ENCODE data around the gene PBX1. TPM values are rescaled to one million over a fixed set of nuclear protein-coding genes. Genes with fewer than 3 reads are reported as not detected.

Gene PBX1
- total RNA-seq, 1 experiment from 2014 or later, result 102 TPM

DNA sequence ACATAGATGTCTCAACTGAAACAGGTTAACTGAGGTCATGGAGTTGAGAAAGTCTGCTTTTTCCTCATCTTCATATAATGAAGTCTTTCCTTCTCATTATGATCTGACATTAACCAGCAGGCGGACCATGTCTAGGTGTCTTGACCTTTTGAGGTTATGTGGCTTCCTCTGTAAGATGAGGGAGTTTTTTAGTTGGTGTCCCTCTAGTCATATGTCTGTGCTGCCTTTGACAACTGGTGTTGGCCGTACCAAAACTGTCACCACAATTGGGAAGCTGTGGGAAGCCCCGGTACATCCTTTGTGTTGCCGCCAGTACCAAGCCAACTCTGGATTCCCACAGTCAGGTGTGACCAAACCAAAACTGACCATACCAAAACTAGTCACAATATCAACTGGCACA is 105.1 kb downstream of the PBX1 start:
- Mint-ChIP-seq H3K4me1 (peaks cover 51% of the 10 kb centered on the region), H3K4me3 (no peak overlapping the region), H3K27ac (no peak overlapping the region), H3K27me3 (ENCODE audit: low read depth) (no peaks in the 10 kb centered on the region), H3K36me3 (peaks cover 7% of the 10 kb centered on the region), H3K9me3 (peaks cover 2% of the 10 kb centered on the region; the same call in 1 of the 2 replicates)
- ATAC-seq, result no peak
- ChIA-PET CTCF (interaction anchor here (1.0 kb wide), 1 partner anchor 9 kb away, joined by 4 read pairs; no protein-coding TSS in a partner anchor), POLR2A (no interaction called here)
- TF ChIP-seq, protein P1, sequence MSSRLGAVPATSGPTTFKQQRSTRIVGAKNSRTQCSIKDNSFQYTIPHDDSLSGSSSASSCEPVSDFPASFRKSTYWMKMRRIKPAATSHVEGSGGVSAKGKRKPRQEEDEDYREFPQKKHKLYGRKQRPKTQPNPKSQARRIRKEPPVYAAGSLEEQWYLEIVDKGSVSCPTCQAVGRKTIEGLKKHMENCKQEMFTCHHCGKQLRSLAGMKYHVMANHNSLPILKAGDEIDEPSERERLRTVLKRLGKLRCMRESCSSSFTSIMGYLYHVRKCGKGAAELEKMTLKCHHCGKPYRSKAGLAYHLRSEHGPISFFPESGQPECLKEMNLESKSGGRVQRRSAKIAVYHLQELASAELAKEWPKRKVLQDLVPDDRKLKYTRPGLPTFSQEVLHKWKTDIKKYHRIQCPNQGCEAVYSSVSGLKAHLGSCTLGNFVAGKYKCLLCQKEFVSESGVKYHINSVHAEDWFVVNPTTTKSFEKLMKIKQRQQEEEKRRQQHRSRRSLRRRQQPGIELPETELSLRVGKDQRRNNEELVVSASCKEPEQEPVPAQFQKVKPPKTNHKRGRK (CRISPR knock-in tag; IDR thresholded peaks at IDR 0.05; ENCODE audit: borderline replicate concordance), result no peak
- TF ChIP-seq TCF7 (CRISPR knock-in tag; IDR thresholded peaks at IDR 0.05; ENCODE audit: low read depth) (no peak), ETV6 (CRISPR knock-in tag; IDR thresholded peaks at IDR 0.05) (no peak), GTF2I (CRISPR knock-in tag; conservative IDR thresholded peaks at IDR 0.05) (no peak), CTCF (IDR thresholded peaks at IDR 0.05) (no peak), KAT7 (CRISPR knock-in tag; IDR thresholded peaks at IDR 0.05; ENCODE audit: borderline replicate concordance) (no peak), JAZF1 (CRISPR knock-in tag; IDR thresholded peaks at IDR 0.05) (no peak), JUN (CRISPR knock-in tag; IDR thresholded peaks at IDR 0.05) (no peak), TEAD4 (CRISPR knock-in tag; IDR thresholded peaks at IDR 0.05) (no peak), GABPB1 (CRISPR knock-in tag; IDR thresholded peaks at IDR 0.05) (no peak), NFE2L1 (CRISPR knock-in tag; IDR thresholded peaks at IDR 0.05) (no peak), E2F1 (CRISPR knock-in tag; IDR thresholded peaks at IDR 0.05) (no peak), ZNF416 (CRISPR knock-in tag; IDR thresholded peaks at IDR 0.05) (no peak), SP1 (CRISPR knock-in tag; conservative IDR thresholded peaks at IDR 0.05) (no peak), PREB (CRISPR knock-in tag; IDR thresholded peaks at IDR 0.05; ENCODE audit: borderline replicate concordance) (no peak), MXD4 (CRISPR knock-in tag; IDR thresholded peaks at IDR 0.05; ENCODE audit: borderline replicate concordance) (no peak), TEAD1 (CRISPR knock-in tag; IDR thresholded peaks at IDR 0.05) (no peak), ZNF232 (CRISPR knock-in tag; IDR thresholded peaks at IDR 0.05) (no peak), NR1H2 (CRISPR knock-in tag; IDR thresholded peaks at IDR 0.05) (no peak)
- TF ChIP-seq, protein P2, sequence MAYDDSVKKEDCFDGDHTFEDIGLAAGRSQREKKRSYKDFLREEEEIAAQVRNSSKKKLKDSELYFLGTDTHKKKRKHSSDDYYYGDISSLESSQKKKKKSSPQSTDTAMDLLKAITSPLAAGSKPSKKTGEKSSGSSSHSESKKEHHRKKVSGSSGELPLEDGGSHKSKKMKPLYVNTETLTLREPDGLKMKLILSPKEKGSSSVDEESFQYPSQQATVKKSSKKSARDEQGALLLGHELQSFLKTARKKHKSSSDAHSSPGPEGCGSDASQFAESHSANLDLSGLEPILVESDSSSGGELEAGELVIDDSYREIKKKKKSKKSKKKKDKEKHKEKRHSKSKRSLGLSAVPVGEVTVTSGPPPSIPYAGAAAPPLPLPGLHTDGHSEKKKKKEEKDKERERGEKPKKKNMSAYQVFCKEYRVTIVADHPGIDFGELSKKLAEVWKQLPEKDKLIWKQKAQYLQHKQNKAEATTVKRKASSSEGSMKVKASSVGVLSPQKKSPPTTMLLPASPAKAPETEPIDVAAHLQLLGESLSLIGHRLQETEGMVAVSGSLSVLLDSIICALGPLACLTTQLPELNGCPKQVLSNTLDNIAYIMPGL (CRISPR knock-in tag; IDR thresholded peaks at IDR 0.05), result no peak
- no peak for DNase-seq (ENCODE audit: low spot score)

- ChIA-PET POLR2A (no interaction called here), CTCF (no interaction called here)
- Mint-ChIP-seq H3K27me3 (ENCODE audit: low read depth) (no peaks in the 10 kb centered on the region), H3K27ac (no peak overlapping the region), H3K4me1 (peaks cover 58% of the 10 kb centered on the region), H3K36me3 (peaks cover 9% of the 10 kb centered on the region), H3K4me3 (no peak overlapping the region), H3K9me3 (peaks cover 10% of the 10 kb centered on the region)
- no peak for TF ChIP-seq NR3C1 (CRISPR knock-in tag; conservative IDR thresholded peaks at IDR 0.05; ENCODE audit: low read depth)
- no peak for TF ChIP-seq TP53 (CRISPR knock-in tag; IDR thresholded peaks at IDR 0.05)
- TF ChIP-seq TCF7 (CRISPR knock-in tag; IDR thresholded peaks at IDR 0.05; ENCODE audit: low read depth), result no peak
- TF ChIP-seq, protein P3, sequence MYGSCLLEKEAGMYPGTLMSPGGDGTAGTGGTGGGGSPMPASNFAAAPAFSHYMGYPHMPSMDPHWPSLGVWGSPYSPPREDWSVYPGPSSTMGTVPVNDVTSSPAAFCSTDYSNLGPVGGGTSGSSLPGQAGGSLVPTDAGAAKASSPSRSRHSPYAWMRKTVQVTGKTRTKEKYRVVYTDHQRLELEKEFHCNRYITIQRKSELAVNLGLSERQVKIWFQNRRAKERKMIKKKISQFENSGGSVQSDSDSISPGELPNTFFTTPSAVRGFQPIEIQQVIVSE (CRISPR knock-in tag; IDR thresholded peaks at IDR 0.05; ENCODE audit: borderline replicate concordance), result no peak
- TF ChIP-seq, protein P4, sequence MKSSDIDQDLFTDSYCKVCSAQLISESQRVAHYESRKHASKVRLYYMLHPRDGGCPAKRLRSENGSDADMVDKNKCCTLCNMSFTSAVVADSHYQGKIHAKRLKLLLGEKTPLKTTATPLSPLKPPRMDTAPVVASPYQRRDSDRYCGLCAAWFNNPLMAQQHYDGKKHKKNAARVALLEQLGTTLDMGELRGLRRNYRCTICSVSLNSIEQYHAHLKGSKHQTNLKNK (CRISPR knock-in tag; IDR thresholded peaks at IDR 0.05), result no peak
- no peak for TF ChIP-seq MXD4 (CRISPR knock-in tag; IDR thresholded peaks at IDR 0.05; ENCODE audit: borderline replicate concordance)
- TF ChIP-seq, protein P5, sequence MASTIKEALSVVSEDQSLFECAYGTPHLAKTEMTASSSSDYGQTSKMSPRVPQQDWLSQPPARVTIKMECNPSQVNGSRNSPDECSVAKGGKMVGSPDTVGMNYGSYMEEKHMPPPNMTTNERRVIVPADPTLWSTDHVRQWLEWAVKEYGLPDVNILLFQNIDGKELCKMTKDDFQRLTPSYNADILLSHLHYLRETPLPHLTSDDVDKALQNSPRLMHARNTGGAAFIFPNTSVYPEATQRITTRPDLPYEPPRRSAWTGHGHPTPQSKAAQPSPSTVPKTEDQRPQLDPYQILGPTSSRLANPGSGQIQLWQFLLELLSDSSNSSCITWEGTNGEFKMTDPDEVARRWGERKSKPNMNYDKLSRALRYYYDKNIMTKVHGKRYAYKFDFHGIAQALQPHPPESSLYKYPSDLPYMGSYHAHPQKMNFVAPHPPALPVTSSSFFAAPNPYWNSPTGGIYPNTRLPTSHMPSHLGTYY (CRISPR knock-in tag; IDR thresholded peaks at IDR 0.05), result no peak
- TF ChIP-seq, protein P1 (CRISPR knock-in tag; IDR thresholded peaks at IDR 0.05; ENCODE audit: borderline replicate concordance), result no peak
- no peak for TF ChIP-seq NFE2L1 (CRISPR knock-in tag; IDR thresholded peaks at IDR 0.05)
- no peak for TF ChIP-seq ETV6 (CRISPR knock-in tag; IDR thresholded peaks at IDR 0.05)
- ATAC-seq, result no peak
- DNase-seq (ENCODE audit: low spot score), result no peak
These were observed 108.0 kb downstream of the PBX1 start for GRCh38 chr1:164667001-164667400.
